Omental fat pad (tissue), 4 donors: ENCODE data around the gene SRR. TPM values are rescaled to one million over a fixed set of nuclear protein-coding genes. Genes with fewer than 3 reads are reported as not detected.

Source experiments
- ATAC-seq: fragments of 150-250 bp; one replicate; pipeline ENCODE4 v1.9.1; 2016; ENCODE audit warnings: mild to moderate bottlenecking, moderate library complexity; ENCODE audit not compliant: low FRiP score
- DNase-seq: peaks from one replicate; pipeline ENCODE4 v3.0.0-alpha.2; 2019; ENCODE audit warnings: low spot score
- small RNA-seq: library from RNA; depleted of rRNA; stranded (forward); fragments of <200 nt; gene quantifications from one replicate; pipeline ENCODE3, GENCODE V24; 2016
- total RNA-seq, 4 donors: library from RNA; depleted of rRNA; stranded (reverse); fragments of >200 nt; gene quantifications; one replicate each; pipeline ENCODE4 v1.1.0, GENCODE V29; 2016
- TF ChIP-seq, protein P1 (sequence below), 3 donors: fragments of 450-650 bp; IDR thresholded peaks; one replicate each; pipeline ENCODE4 v1.5.1; 2016 to 2017; ENCODE audit warnings: antibody characterized with exemption in 3 of 3, mild to moderate bottlenecking in 3 of 3, moderate library complexity in 2 of 3

SRR gene
- total RNA-seq, 4 donors from 2014 or later, result 5.0 to 14.9 (median 7.2) TPM

DNA sequence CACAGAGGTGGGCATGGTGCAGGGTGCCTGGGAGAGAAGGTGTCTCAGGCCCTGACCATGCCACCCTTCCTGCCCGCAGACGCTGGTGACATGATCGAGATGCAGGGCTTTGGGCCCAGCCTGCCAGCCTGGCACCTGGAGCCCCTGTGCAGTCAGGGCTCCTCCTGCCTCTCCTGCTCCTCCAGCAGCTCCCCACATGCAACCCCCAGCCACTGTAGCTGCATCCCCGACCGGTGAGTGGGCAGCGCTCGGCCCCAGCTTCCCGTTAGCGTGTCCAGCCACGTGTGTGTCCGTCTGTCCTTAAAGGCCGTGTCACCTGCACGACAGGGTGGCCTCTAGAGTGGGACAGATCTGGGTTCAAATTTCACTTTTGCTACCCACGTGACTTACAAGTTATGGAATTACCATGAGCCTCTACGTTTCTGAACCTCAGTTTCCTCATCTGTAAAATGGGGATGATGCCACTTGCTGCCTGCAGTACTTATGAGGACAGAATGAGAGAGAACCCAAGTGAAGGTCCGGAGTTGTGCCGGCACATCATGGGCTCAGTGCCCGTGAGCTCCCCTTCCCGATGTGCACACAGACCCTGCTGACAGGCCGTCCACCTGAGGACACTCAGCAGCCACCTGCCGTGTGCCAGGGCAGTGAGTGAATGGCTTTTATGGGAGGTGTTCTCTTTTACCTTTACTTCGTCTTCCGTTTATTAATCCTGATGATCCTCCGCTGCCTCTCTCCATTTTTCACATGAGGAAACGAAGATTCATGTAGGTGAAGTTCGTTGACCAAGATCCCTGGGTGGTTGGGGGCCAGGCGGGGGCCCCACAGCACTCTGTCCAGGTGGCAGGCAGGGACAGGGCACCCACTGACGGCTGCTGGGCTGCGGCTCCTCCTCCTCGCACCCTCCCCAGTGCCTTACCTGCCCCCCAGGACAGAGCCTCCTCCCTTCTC lies 67.7 kb downstream of the SRR start:
- TF ChIP-seq, protein P1, sequence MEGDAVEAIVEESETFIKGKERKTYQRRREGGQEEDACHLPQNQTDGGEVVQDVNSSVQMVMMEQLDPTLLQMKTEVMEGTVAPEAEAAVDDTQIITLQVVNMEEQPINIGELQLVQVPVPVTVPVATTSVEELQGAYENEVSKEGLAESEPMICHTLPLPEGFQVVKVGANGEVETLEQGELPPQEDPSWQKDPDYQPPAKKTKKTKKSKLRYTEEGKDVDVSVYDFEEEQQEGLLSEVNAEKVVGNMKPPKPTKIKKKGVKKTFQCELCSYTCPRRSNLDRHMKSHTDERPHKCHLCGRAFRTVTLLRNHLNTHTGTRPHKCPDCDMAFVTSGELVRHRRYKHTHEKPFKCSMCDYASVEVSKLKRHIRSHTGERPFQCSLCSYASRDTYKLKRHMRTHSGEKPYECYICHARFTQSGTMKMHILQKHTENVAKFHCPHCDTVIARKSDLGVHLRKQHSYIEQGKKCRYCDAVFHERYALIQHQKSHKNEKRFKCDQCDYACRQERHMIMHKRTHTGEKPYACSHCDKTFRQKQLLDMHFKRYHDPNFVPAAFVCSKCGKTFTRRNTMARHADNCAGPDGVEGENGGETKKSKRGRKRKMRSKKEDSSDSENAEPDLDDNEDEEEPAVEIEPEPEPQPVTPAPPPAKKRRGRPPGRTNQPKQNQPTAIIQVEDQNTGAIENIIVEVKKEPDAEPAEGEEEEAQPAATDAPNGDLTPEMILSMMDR (IDR thresholded peaks at IDR 0.05), result no peak
- DNase-seq (no peak), ATAC-seq (no peak)

DNA sequence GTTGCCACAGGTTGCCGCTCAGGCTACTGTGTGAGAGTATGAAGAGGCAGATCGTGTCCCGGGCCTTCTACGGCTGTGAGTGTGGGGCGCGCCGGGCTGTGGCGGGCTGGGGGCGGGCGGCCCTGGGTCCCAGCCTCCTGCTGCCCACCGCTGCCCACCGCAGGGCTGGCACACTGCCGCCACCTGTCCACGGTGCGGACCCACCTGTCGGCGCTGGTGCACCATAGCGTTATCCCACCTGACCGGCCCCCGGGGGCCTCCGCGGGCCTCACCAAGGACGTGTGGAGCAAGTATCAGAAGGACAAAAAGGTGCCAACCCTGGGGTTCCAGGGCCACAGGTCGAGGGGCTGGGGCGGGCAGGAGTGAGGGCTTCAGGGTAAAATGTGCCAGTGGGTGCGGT lies 68.4 kb downstream of the SRR start:
- no peak for DNase-seq
- TF ChIP-seq, protein P1 (IDR thresholded peaks at IDR 0.05), result no peak

DNA sequence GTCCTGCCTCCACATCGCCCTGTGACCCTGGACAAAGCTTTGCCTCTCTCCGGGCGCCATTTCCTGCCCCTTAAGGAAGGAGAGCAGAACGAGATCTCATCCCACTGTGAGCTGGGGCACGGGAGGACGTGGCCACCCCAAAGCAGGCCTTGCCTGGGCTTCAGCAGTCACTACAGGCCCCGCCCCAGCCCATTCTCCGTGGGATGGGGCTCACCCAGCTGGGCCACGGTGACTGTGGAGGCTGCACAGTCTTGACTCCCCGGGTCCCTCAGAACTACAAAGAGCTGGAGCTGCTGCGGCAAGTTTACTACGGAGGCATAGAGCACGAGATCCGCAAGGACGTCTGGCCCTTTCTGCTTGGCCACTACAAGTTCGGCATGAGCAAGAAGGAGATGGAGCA lies 68.9 kb downstream of the SRR start:
- no peak for DNase-seq
- ATAC-seq, result no peak
- TF ChIP-seq, protein P1 (IDR thresholded peaks at IDR 0.05), result no peak

More for the DNA sequence above, 68.4 kb downstream of the SRR start:
- no peak for ATAC-seq

DNA sequence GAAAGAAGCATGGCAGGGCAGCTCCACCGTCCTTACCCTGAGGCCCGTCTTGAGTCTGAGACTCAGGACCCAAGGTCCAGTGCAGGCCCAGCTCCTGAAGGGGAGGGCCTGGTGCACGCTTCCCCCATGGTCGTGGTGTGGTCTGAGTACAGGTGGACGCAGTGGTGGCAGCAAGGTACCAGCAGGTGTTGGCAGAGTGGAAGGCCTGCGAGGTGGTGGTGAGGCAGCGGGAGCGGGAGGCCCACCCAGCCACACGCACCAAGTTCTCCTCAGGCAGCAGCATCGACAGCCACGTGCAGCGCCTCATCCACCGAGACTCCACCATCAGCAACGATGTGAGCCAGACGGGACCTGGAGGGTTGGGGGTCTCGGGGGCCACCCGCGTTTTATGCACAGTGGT lies 69.4 kb downstream of the SRR start:
- TF ChIP-seq, protein P1 (IDR thresholded peaks at IDR 0.05), result no peak
- ATAC-seq (no peak), DNase-seq (no peak)

Small RNAs within 50 kb of the gene (small RNA-seq; reads per million reads assigned to genes)
- not detected for gene AC006435.3
- gene SNORD91A, result 1,707 reads per million, percentile 99 among the genes with 10 or more reads in this experiment
- 456 reads per million, percentile 98 among the genes with 10 or more reads in this experiment for gene SNORD91B

Other genes with a start within 250 kb of the SRR start
- gene HIC1, start 248.8 kb upstream of the SRR start, total RNA-seq, result 10 to 100 TPM in 3 of 4 donors, 1 to 10 TPM in 1; 9.9 to 63.8 (median 37.3) TPM
- 10 to 100 TPM; 19.1 to 36.1 (median 25.1) TPM for gene SMG6, start 165 bp upstream of the SRR start, total RNA-seq
- gene TSR1, start 32.5 kb downstream of the SRR start, total RNA-seq, result 100 to 1,000 TPM in 1 of 4 donors, 10 to 100 TPM in 3; 31.6 to 124 (median 40.8) TPM
- 10 to 100 TPM; 30.8 to 50.7 (median 39.8) TPM for gene SGSM2, start 33.6 kb downstream of the SRR start, total RNA-seq
- gene MNT, start 97.1 kb downstream of the SRR start, total RNA-seq, result 10 to 100 TPM; 11.9 to 23.2 (median 18.5) TPM
- gene METTL16, start 207.9 kb downstream of the SRR start, total RNA-seq, result 10 to 100 TPM; 12.6 to 45.1 (median 19.1) TPM